Gastrocnemius medialis (tissue), 4 donors: ENCODE results near the gene PABPN1L. TPM values are rescaled to one million over a fixed set of nuclear protein-coding genes. Genes with fewer than 3 reads are reported as not detected.

Source experiments
- ATAC-seq, 2 donors: fragments of 150-250 bp; one replicate each; pipeline ENCODE4 v1.9.1; 2016
- DNase-seq, 2 donors: peaks; one replicate each; pipeline ENCODE4 v3.0.0-alpha.2; 2019
- H3K27ac ChIP-seq, 4 donors: fragments of 200-600 bp; sonication (generic); 1 replicate in 1 of 4; 2 replicates in 3 of 4; pipeline ENCODE4 v1.5.1; 2016 to 2018; ENCODE audit warnings: mild to moderate bottlenecking in 2 of 4, moderate library complexity in 1 of 4
- H3K27me3 ChIP-seq, 3 donors: fragments of 200-600 bp; sonication (generic) in 2 of 3; 1 replicate in 1 of 3; 2 replicates in 2 of 3; pipeline versions ENCODE4 v1.5.1 to v1.6.0; 2016 to 2019; ENCODE audit warnings: mild to moderate bottlenecking in 1 of 3, moderate library complexity in 1 of 3
- H3K36me3 ChIP-seq, 2 donors: fragments of 200-600 bp; sonication (generic) in 1 of 2; one replicate each; pipeline ENCODE4 v1.5.1; 2017 to 2018
- H3K4me1 ChIP-seq, 2 donors: fragments of 200-600 bp; sonication (generic) in 1 of 2; one replicate each; pipeline ENCODE4 v1.5.1; 2016 to 2017; ENCODE audit warnings: mild to moderate bottlenecking in 2 of 2
- H3K4me3 ChIP-seq, 4 donors: fragments of 200-600 bp; sonication (generic) in 3 of 4; 1 replicate in 1 of 4; 2 replicates in 3 of 4; pipeline ENCODE4 v1.5.1; 2016 to 2019; ENCODE audit warnings: mild to moderate bottlenecking in 2 of 4
- H3K9me3 ChIP-seq, 3 donors: fragments of 200-600 bp; sonication (generic) in 2 of 3; 1 replicate in 1 of 3; 2 replicates in 2 of 3; pipeline ENCODE4 v1.5.1; 2016 to 2019
- CTCF ChIP-seq, 5 experiments: fragments of 450-650 bp in 3 of 5; fragments of 200-600 bp in 2 of 5; sonication (generic) in 2 of 5; IDR thresholded peaks in 4 of 5; conservative IDR thresholded peaks in 1 of 5; 1 replicate in 4 of 5; 2 replicates in 1 of 5; pipeline ENCODE4 v1.5.1; 2016 to 2019; ENCODE audit warnings: antibody characterized with exemption in 5 of 5, mild to moderate bottlenecking in 3 of 5, moderate library complexity in 3 of 5
- POLR2A ChIP-seq, 2 donors: fragments of 450-650 bp; IDR thresholded peaks; one replicate each; pipeline ENCODE4 v1.6.1; 2017; ENCODE audit warnings: antibody characterized with exemption in 2 of 2, mild to moderate bottlenecking in 2 of 2, moderate library complexity in 2 of 2
- in situ Hi-C, 4 donors: fragments of 200-750 bp; cut with MboI; loops; one replicate each; pipeline versions ENCODE4 v1.15.0 to v1.8.0; 2017; ENCODE audit warnings: low sequenced_read_pairs in 4 of 4
- intact Hi-C: fragments of 100-400 bp; cut with DNase I; formaldehyde crosslinking; loops from one replicate; pipeline ENCODE4 v1.15.1; 2023; ENCODE audit warnings: low total_unique reads
- total RNA-seq, 4 donors: library from RNA; depleted of rRNA; stranded (reverse); fragments of >200 nt; gene quantifications; one replicate each; pipeline versions ENCODE4 v1.1.0 to v1.2.3, GENCODE V29; 2016

The PABPN1L gene
- total RNA-seq, 4 donors from 2014 or later = not detected

GRCh38 chr16:88888461-88889387 is 22.3 kb upstream of the PABPN1L start:
- DNase-seq (no peak), ATAC-seq (no peak)
- H3K27ac ChIP-seq = peak overlapping the region; percentile 70 to 97 (median 90)
- TF ChIP-seq POLR2A (IDR thresholded peaks at IDR 0.05) = no peak
- no peak for TF ChIP-seq CTCF (IDR thresholded peaks at IDR 0.05 in 4 of 5, conservative IDR thresholded peaks at IDR 0.05 in 1 of 5)
- H3K4me3 ChIP-seq = no peak overlapping the region
- H3K4me1 ChIP-seq = peaks cover 66 to 67% of the 10 kb centered on the region in 2 donors
- peaks cover 0 to 35% of the 10 kb centered on the region in 2 donors for H3K36me3 ChIP-seq
- H3K27me3 ChIP-seq = no peaks in the 10 kb centered on the region
- in situ Hi-C loops (no loop called here), intact Hi-C loops (loop anchor here (5.0 kb wide), 1 partner anchor 54 kb away; no protein-coding TSS in a partner anchor)
- H3K9me3 ChIP-seq = no peaks in the 10 kb centered on the region

- no peaks in the 10 kb centered on the region for H3K9me3 ChIP-seq
- in situ Hi-C loops (no loop called here), intact Hi-C loops (loop anchor here (5.0 kb wide), 1 partner anchor 54 kb away; no protein-coding TSS in a partner anchor)
- peaks cover 67% of the 10 kb centered on the region in 2 donors for H3K4me1 ChIP-seq
- no peak for DNase-seq
- ATAC-seq = no peak
- peaks cover 0 to 35% of the 10 kb centered on the region in 2 donors for H3K36me3 ChIP-seq
- TF ChIP-seq CTCF (IDR thresholded peaks at IDR 0.05 in 4 of 5, conservative IDR thresholded peaks at IDR 0.05 in 1 of 5) = no peak
- no peak for TF ChIP-seq POLR2A (IDR thresholded peaks at IDR 0.05)
- peak overlapping the region; percentile 69 to 97 (median 90) for H3K27ac ChIP-seq
- no peaks in the 10 kb centered on the region for H3K27me3 ChIP-seq
- H3K4me3 ChIP-seq = no peak overlapping the region
Observed at GRCh38 chr16:88888057-88888456, 21.6 kb upstream of the PABPN1L start.

GRCh38 chr16:88886845-88887521 is 20.5 kb upstream of the PABPN1L start:
- intact Hi-C loops (loop anchor here (2.0 to 5.0 kb wide), 2 partner anchors 34 to 55 kb away; no protein-coding TSS in a partner anchor), in situ Hi-C loops (no loop called here)
- peaks cover 0 to 36% of the 10 kb centered on the region in 2 donors for H3K36me3 ChIP-seq
- TF ChIP-seq CTCF (IDR thresholded peaks at IDR 0.05 in 4 of 5, conservative IDR thresholded peaks at IDR 0.05 in 1 of 5) (peak in 2 of 5 experiments; percentile 29 to 40), POLR2A (IDR thresholded peaks at IDR 0.05) (no peak)
- DNase-seq (peak; percentile 60 to 72), ATAC-seq (peak; percentile 16 to 18)
- H3K27ac ChIP-seq = peak overlapping the region; percentile 69 to 97 (median 90)
- H3K9me3 ChIP-seq = no peaks in the 10 kb centered on the region
- H3K27me3 ChIP-seq = no peaks in the 10 kb centered on the region
- no peak overlapping the region for H3K4me3 ChIP-seq
- H3K4me1 ChIP-seq = peaks cover 61 to 67% of the 10 kb centered on the region in 2 donors

- in situ Hi-C loops (no loop called here), intact Hi-C loops (loop anchor here (2.0 to 5.0 kb wide), 2 partner anchors 34 to 56 kb away; no protein-coding TSS in a partner anchor)
- ATAC-seq (no peak), DNase-seq (no peak)
- Histone ChIP-seq H3K36me3 (peaks cover 0 to 36% of the 10 kb centered on the region in 2 donors), H3K9me3 (no peaks in the 10 kb centered on the region), H3K4me1 (peaks cover 59 to 67% of the 10 kb centered on the region in 2 donors), H3K27me3 (no peaks in the 10 kb centered on the region), H3K4me3 (no peak overlapping the region), H3K27ac (peak overlapping the region; percentile 69 to 97 (median 90))
- TF ChIP-seq POLR2A (IDR thresholded peaks at IDR 0.05) = no peak
- no peak for TF ChIP-seq CTCF (IDR thresholded peaks at IDR 0.05 in 4 of 5, conservative IDR thresholded peaks at IDR 0.05 in 1 of 5)
Observed at GRCh38 chr16:88886420-88886844, 20.0 kb upstream of the PABPN1L start.
